Neural cell (in vitro differentiated cells): ENCODE measurements around the gene UNKL. TPM values are rescaled to one million over a fixed set of nuclear protein-coding genes. Genes with fewer than 3 reads are reported as not detected.

Source experiments
- H2AFZ ChIP-seq: fragments of 200-600, 300-800 bp; sonication (generic), shearing (Covaris generic); 2 replicates; pipeline ENCODE4 v1.6.0; 2014; ENCODE audit warnings: low read depth, mild to moderate bottlenecking, antibody characterized with exemption, low read length, moderate library complexity
- H3F3A ChIP-seq: fragments of 200-600 bp; shearing (Covaris generic); 2 replicates; pipeline ENCODE4 v1.6.1; 2016; ENCODE audit warnings: mild to moderate bottlenecking, moderate library complexity, mixed read lengths, antibody characterized with exemption, low read length; ENCODE audit not compliant: insufficient read depth, poor library complexity, severe bottlenecking
- H3K27ac ChIP-seq: fragments of 200-600, 300-800 bp; sonication (generic), shearing (Covaris generic); 2 replicates; pipeline ENCODE4 v1.5.1; 2014; ENCODE audit warnings: mild to moderate bottlenecking, low read length, moderate library complexity
- H3K27me3 ChIP-seq: fragments of 300-800, 200-600 bp; sonication (generic), shearing (Covaris generic); 2 replicates; pipeline ENCODE4 v1.6.0; 2014; ENCODE audit warnings: mild to moderate bottlenecking, low read depth, low read length, moderate library complexity; ENCODE audit not compliant: insufficient read depth
- H3K36me3 ChIP-seq: fragments of 300-800, 200-600 bp; sonication (generic), shearing (Covaris generic); 2 replicates; pipeline ENCODE4 v1.5.1; 2014; ENCODE audit warnings: mild to moderate bottlenecking, antibody characterized with exemption, low read length, moderate library complexity; ENCODE audit not compliant: insufficient read depth
- H3K4me2 ChIP-seq: fragments of 300-800, 200-600 bp; sonication (generic), shearing (Covaris generic); 2 replicates; pipeline ENCODE4 v1.6.0; 2014; ENCODE audit warnings: mild to moderate bottlenecking, low read length
- H3K4me3 ChIP-seq: fragments of 300-800, 200-600 bp; sonication (generic), shearing (Covaris generic); 2 replicates; pipeline ENCODE4 v1.5.1; 2014; ENCODE audit warnings: mild to moderate bottlenecking, low read length, moderate library complexity
- H3K79me2 ChIP-seq: fragments of 200-600 bp; shearing (Covaris generic); replicated peaks from 2 replicates; pipeline ENCODE4 v1.6.0; 2014; ENCODE audit warnings: mild to moderate bottlenecking, low read length, moderate library complexity; ENCODE audit not compliant: insufficient read depth
- H3K9ac ChIP-seq: fragments of 300-800, 200-600 bp; sonication (generic), shearing (Covaris generic); 2 replicates; pipeline ENCODE4 v1.6.1; 2016; ENCODE audit warnings: mild to moderate bottlenecking, low read length, mixed read lengths
- H3K9me2 ChIP-seq: fragments of 200-600 bp; shearing (Covaris generic); 2 replicates; pipeline ENCODE4 v1.6.1; 2016; ENCODE audit warnings: mild to moderate bottlenecking, low read length, mixed read lengths; ENCODE audit not compliant: insufficient read depth
- H3K9me3 ChIP-seq: fragments of 200-600, 300-800 bp; sonication (generic), shearing (Covaris generic); 2 replicates; pipeline ENCODE4 v1.6.1; 2016; ENCODE audit warnings: mild to moderate bottlenecking, mixed run types, low read length, moderate library complexity, mixed read lengths
- H4K20me1 ChIP-seq: fragments of 200-600 bp; shearing (Covaris generic); 2 replicates; pipeline ENCODE4 v1.6.1; 2016; ENCODE audit warnings: mild to moderate bottlenecking, mixed run types; ENCODE audit not compliant: insufficient read depth
- EP300 ChIP-seq: fragments of 450-650 bp; conservative IDR thresholded peaks from 2 replicates; pipeline ENCODE4 v1.6.1; 2014; ENCODE audit warnings: antibody characterized with exemption, mild to moderate bottlenecking, moderate library complexity; ENCODE audit not compliant: poor library complexity, severe bottlenecking
- EZH2 ChIP-seq: fragments of 200-600, 300-800 bp; shearing (Covaris generic), sonication (generic); IDR thresholded peaks from 2 replicates; pipeline ENCODE4 v1.6.1; 2014; ENCODE audit warnings: antibody characterized with exemption, low read length, borderline replicate concordance, mild to moderate bottlenecking; ENCODE audit not compliant: insufficient read depth, poor library complexity, severe bottlenecking
- MXI1 ChIP-seq: fragments of 450-650 bp; conservative IDR thresholded peaks from 2 replicates; pipeline ENCODE4 v1.6.1; 2014; ENCODE audit warnings: antibody characterized with exemption, mild to moderate bottlenecking; ENCODE audit not compliant: poor library complexity, severe bottlenecking
- POLR2AphosphoS5 ChIP-seq: IDR thresholded peaks from 2 replicates; pipeline ENCODE4 v1.6.1; 2012
- RAD21 ChIP-seq: fragments of 450-650 bp; conservative IDR thresholded peaks from 2 replicates; pipeline ENCODE4 v1.6.1; 2014; ENCODE audit warnings: antibody characterized with exemption, mild to moderate bottlenecking, moderate library complexity
- SMC3 ChIP-seq: fragments of 450-650 bp; conservative IDR thresholded peaks from 2 replicates; pipeline ENCODE4 v1.6.1; 2014; ENCODE audit warnings: antibody characterized with exemption, mild to moderate bottlenecking, moderate library complexity; ENCODE audit not compliant: poor library complexity
- TAF1 ChIP-seq: IDR thresholded peaks from 2 replicates; pipeline ENCODE4 v1.6.1; 2012; ENCODE audit warnings: low read depth
- polyA plus RNA-seq: library from polyadenylated mRNA; depleted of rRNA; stranded (reverse); fragments of >200 nt; gene quantifications from 2 replicates; pipeline ENCODE4 v1.2.3, GENCODE V29; 2014
- TF ChIP-seq, protein P1 (sequence below): fragments of 450-650 bp; IDR thresholded peaks from 2 replicates; pipeline ENCODE4 v1.5.1; 2014; ENCODE audit warnings: antibody characterized with exemption, mild to moderate bottlenecking, moderate library complexity; ENCODE audit not compliant: poor library complexity, severe bottlenecking
- TF ChIP-seq, protein P2 (sequence below): IDR thresholded peaks from 2 replicates; pipeline ENCODE4 v1.6.1; 2012; ENCODE audit warnings: borderline replicate concordance

Gene UNKL
- polyA plus RNA-seq, 1 donor from 2014 or later, result 11.9 TPM

DNA sequence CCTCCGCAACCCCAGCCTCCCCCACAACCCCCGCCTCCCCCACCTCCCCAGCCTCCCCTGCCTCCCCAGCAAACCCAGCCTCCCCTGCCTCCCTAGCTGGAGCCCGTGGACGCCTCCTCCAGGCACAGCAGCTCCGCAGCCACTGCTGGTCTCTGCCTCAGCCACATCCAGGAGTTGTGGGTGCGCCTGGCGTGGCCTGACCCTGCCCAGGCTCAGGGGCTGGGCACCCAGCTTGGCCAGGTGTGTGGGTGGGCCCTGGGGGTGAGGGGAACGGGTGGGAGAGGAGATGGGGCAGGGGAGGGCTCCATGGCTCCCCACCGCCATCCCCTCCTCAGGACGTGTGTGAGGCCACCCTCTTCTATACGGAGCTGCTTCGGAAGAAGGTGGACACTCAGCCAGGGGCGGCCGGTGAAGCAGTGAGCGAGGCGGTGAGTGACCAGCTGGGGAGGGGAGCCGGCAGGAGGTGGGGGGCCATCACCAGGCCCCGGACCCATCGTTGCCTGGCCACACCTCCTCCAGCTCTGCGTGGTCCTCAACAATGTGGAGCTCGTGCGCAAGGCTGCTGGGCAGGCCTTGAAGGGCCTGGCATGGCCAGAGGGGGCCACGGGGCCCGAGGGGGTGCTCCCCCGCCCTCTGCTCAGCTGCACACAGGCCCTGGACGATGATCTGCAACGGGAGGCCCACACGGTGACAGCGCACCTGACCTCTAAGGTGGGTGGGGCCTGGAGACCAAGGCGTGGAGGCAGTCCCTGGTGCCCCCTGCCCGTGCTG lies 68.7 kb downstream of the UNKL start:
- Histone ChIP-seq H3K36me3 (no peaks in the 10 kb centered on the region), H3K9ac (no peak overlapping the region), H4K20me1 (no peaks in the 10 kb centered on the region), H3K9me2 (no peaks in the 10 kb centered on the region), H3K4me2 (no peak overlapping the region), H3K79me2 (peaks cover under 1% of the 10 kb centered on the region), H3F3A (no peaks in the 10 kb centered on the region), H3K27ac (no peak overlapping the region), H3K4me3 (no peak overlapping the region), H3K27me3 (no peaks in the 10 kb centered on the region), H2AFZ (no peak overlapping the region), H3K9me3 (no peaks in the 10 kb centered on the region)
- no peak for TF ChIP-seq EP300
- no peak for TF ChIP-seq SMC3
- no peak for TF ChIP-seq POLR2AphosphoS5
- TF ChIP-seq, protein P1, sequence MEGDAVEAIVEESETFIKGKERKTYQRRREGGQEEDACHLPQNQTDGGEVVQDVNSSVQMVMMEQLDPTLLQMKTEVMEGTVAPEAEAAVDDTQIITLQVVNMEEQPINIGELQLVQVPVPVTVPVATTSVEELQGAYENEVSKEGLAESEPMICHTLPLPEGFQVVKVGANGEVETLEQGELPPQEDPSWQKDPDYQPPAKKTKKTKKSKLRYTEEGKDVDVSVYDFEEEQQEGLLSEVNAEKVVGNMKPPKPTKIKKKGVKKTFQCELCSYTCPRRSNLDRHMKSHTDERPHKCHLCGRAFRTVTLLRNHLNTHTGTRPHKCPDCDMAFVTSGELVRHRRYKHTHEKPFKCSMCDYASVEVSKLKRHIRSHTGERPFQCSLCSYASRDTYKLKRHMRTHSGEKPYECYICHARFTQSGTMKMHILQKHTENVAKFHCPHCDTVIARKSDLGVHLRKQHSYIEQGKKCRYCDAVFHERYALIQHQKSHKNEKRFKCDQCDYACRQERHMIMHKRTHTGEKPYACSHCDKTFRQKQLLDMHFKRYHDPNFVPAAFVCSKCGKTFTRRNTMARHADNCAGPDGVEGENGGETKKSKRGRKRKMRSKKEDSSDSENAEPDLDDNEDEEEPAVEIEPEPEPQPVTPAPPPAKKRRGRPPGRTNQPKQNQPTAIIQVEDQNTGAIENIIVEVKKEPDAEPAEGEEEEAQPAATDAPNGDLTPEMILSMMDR, result no peak
- no peak for TF ChIP-seq TAF1

DNA sequence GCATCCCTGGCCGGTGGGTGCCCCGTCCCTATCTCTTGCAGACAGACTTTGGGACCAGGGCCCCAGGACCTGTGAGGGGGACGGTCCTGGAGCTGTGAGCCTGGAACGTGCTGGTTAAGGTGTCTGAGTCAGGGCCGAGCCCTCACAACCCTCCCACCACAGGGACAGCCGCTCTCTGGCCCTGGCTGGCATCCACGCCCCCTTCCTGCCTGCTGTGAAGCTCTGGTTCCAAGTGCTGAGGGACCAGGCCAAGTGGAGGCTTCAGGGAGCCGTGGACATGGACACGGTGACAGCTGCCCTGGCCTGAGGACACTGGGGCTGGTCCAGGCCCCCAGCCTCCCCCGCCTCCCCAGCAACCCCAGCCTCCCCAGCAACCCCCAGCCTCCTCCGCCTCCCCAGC lies 69.4 kb downstream of the UNKL start:
- no peaks in the 10 kb centered on the region for H3K36me3 ChIP-seq

More for the DNA sequence above, 69.4 kb downstream of the UNKL start:
- Histone ChIP-seq H3K27me3 (no peaks in the 10 kb centered on the region), H4K20me1 (no peaks in the 10 kb centered on the region), H3K4me2 (no peak overlapping the region), H3K9me3 (no peaks in the 10 kb centered on the region), H3K9ac (no peak overlapping the region), H3K4me3 (no peak overlapping the region), H3K27ac (no peak overlapping the region), H3F3A (no peaks in the 10 kb centered on the region), H3K79me2 (no peaks in the 10 kb centered on the region), H3K9me2 (no peaks in the 10 kb centered on the region), H2AFZ (no peak overlapping the region)
- TF ChIP-seq SMC3 (no peak), POLR2AphosphoS5 (no peak), TAF1 (no peak), RAD21 (no peak), EZH2 (no peak), MXI1 (no peak), EP300 (no peak)
- TF ChIP-seq, protein P2, sequence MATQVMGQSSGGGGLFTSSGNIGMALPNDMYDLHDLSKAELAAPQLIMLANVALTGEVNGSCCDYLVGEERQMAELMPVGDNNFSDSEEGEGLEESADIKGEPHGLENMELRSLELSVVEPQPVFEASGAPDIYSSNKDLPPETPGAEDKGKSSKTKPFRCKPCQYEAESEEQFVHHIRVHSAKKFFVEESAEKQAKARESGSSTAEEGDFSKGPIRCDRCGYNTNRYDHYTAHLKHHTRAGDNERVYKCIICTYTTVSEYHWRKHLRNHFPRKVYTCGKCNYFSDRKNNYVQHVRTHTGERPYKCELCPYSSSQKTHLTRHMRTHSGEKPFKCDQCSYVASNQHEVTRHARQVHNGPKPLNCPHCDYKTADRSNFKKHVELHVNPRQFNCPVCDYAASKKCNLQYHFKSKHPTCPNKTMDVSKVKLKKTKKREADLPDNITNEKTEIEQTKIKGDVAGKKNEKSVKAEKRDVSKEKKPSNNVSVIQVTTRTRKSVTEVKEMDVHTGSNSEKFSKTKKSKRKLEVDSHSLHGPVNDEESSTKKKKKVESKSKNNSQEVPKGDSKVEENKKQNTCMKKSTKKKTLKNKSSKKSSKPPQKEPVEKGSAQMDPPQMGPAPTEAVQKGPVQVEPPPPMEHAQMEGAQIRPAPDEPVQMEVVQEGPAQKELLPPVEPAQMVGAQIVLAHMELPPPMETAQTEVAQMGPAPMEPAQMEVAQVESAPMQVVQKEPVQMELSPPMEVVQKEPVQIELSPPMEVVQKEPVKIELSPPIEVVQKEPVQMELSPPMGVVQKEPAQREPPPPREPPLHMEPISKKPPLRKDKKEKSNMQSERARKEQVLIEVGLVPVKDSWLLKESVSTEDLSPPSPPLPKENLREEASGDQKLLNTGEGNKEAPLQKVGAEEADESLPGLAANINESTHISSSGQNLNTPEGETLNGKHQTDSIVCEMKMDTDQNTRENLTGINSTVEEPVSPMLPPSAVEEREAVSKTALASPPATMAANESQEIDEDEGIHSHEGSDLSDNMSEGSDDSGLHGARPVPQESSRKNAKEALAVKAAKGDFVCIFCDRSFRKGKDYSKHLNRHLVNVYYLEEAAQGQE, result no peak
- TF ChIP-seq, protein P1, result no peak
